CD14-positive monocyte (primary cell): ENCODE measurements around the gene DHPS. TPM values are rescaled to one million over a fixed set of nuclear protein-coding genes. Genes with fewer than 3 reads are reported as not detected.

Experiments
- DNase-seq, 3 donors: peaks; one replicate each; pipeline ENCODE4 v3.0.0-alpha.2; 2011 to 2022
- H2AFZ ChIP-seq: 2 replicates; pipeline ENCODE4 v1.6.0; 2012; ENCODE audit warnings: mild to moderate bottlenecking, low read depth, low read length, inconsistent platforms; ENCODE audit not compliant: insufficient read depth, poor library complexity, severe bottlenecking
- H3K27ac ChIP-seq, 2 donors: 1 replicate in 1 of 2; 2 replicates in 1 of 2; pipeline ENCODE4 v1.5.1; 2012 to 2013; ENCODE audit warnings: low read length in 2 of 2, control low read depth in 1 of 2, inconsistent platforms in 1 of 2, low read depth in 1 of 2, mild to moderate bottlenecking in 1 of 2
- H3K27me3 ChIP-seq, 2 donors: one replicate each; pipeline versions ENCODE4 v1.6.0 to v1.6.1; 2011 to 2013; ENCODE audit warnings: low read length in 2 of 2; ENCODE audit not compliant: control insufficient read depth in 2 of 2, insufficient read depth in 2 of 2
- H3K36me3 ChIP-seq, 2 donors: replicated peaks in 1 of 2; 1 replicate in 1 of 2; 2 replicates in 1 of 2; pipeline versions ENCODE4 v1.5.1 to v1.6.1; 2012 to 2013; ENCODE audit warnings: low read length in 2 of 2, control low read depth in 1 of 2, inconsistent platforms in 1 of 2, mild to moderate bottlenecking in 1 of 2; ENCODE audit not compliant: insufficient read depth in 2 of 2, control insufficient read depth in 1 of 2
- H3K4me1 ChIP-seq, 2 donors: 1 replicate in 1 of 2; 2 replicates in 1 of 2; pipeline versions ENCODE4 v1.5.1 to v1.6.1; 2012 to 2013; ENCODE audit warnings: low read length in 2 of 2, control low read depth in 1 of 2, inconsistent platforms in 1 of 2, mild to moderate bottlenecking in 1 of 2, moderate library complexity in 1 of 2; ENCODE audit not compliant: insufficient read depth in 2 of 2, control insufficient read depth in 1 of 2
- H3K4me2 ChIP-seq: replicated peaks from 2 replicates; pipeline ENCODE3; 2012; ENCODE audit warnings: low read length, moderate library complexity, mild to moderate bottlenecking; ENCODE audit not compliant: poor library complexity, severe bottlenecking; ENCODE audit errors: extremely low read depth
- H3K4me3 ChIP-seq, 3 experiments: fragments of 200-600 bp in 1 of 3; sonication (generic) in 1 of 3; replicated peaks in 1 of 3; 1 replicate in 2 of 3; 2 replicates in 1 of 3; pipeline ENCODE4 v1.5.1; 2011 to 2013; ENCODE audit warnings: low read length in 3 of 3, mild to moderate bottlenecking in 3 of 3, control low read depth in 2 of 3, low read depth in 2 of 3, inconsistent platforms in 1 of 3, moderate library complexity in 1 of 3
- H3K79me2 ChIP-seq: 2 replicates; pipeline ENCODE4 v1.6.0; 2012; ENCODE audit warnings: mild to moderate bottlenecking, control low read depth, inconsistent platforms, low read length, moderate library complexity; ENCODE audit not compliant: insufficient read depth
- H3K9ac ChIP-seq: 2 replicates; pipeline ENCODE4 v1.6.0; 2017; ENCODE audit warnings: low read length, mild to moderate bottlenecking; ENCODE audit not compliant: insufficient read depth, poor library complexity, severe bottlenecking
- H3K9me3 ChIP-seq, 2 donors: replicated peaks in 1 of 2; 1 replicate in 1 of 2; 2 replicates in 1 of 2; pipeline versions ENCODE4 v1.5.1 to v1.6.1; 2012 to 2013; ENCODE audit warnings: low read length in 2 of 2, control low read depth in 1 of 2; ENCODE audit not compliant: control insufficient read depth in 1 of 2, insufficient read depth in 1 of 2
- H4K20me1 ChIP-seq: 2 replicates; pipeline ENCODE4 v1.6.0; 2012; ENCODE audit warnings: mild to moderate bottlenecking, low read length, control low read depth, moderate library complexity; ENCODE audit not compliant: insufficient read depth
- H3K27ac Mint-ChIP-seq, 7 donors: one replicate each; pipeline ENCODE4 v1.8.0; 2020; ENCODE audit warnings: mild to moderate bottlenecking in 7 of 7, mixed read lengths in 7 of 7, moderate library complexity in 6 of 7, inconsistent platforms in 2 of 7
- H3K27me3 Mint-ChIP-seq, 3 donors: one replicate each; pipeline ENCODE4 v1.8.0; 2021 to 2022; ENCODE audit warnings: low read depth in 3 of 3, mild to moderate bottlenecking in 3 of 3, mixed read lengths in 3 of 3, moderate library complexity in 3 of 3, inconsistent platforms in 1 of 3
- H3K36me3 Mint-ChIP-seq, 2 donors: one replicate each; pipeline ENCODE4 v1.8.0; 2020; ENCODE audit warnings: mixed read lengths in 2 of 2, inconsistent platforms in 1 of 2, mild to moderate bottlenecking in 1 of 2
- H3K4me1 Mint-ChIP-seq: one replicate; pipeline ENCODE4 v1.8.0; 2020; ENCODE audit warnings: mild to moderate bottlenecking, mixed read lengths
- H3K4me3 Mint-ChIP-seq, 2 donors: one replicate each; pipeline ENCODE4 v1.8.0; 2020; ENCODE audit warnings: mild to moderate bottlenecking in 2 of 2, mixed read lengths in 2 of 2, moderate library complexity in 1 of 2
- H3K9me3 Mint-ChIP-seq, 7 donors: one replicate each; pipeline ENCODE4 v1.8.0; 2020 to 2022; ENCODE audit warnings: mixed read lengths in 7 of 7, mild to moderate bottlenecking in 6 of 7, moderate library complexity in 6 of 7, inconsistent platforms in 2 of 7
- WGBS: methylation state at CpG from one replicate; pipeline ENCODE4 v1.1.5; 2013; ENCODE audit warnings: missing lambda C conversion rate; ENCODE audit not compliant: insufficient coverage; 5-methylcytosine and 5-hydroxymethylcytosine counted together
- intact Hi-C, 2 donors: fragments of 100-400 bp; cut with micrococcal nuclease; formaldehyde crosslinking; loops; one replicate each; pipeline versions ENCODE4 v1.15.0 to v1.15.1; 2023
- polyA minus RNA-seq: library from RNA; depleted of rRNA, polyadenylated mRNA; stranded (reverse); fragments of >200 nt; gene quantifications from 2 replicates; pipeline ENCODE4 v1.2.3, GENCODE V29; 2012
- polyA plus RNA-seq, 3 donors: library from polyadenylated mRNA; depleted of rRNA in 1 of 3; unstranded in 2 of 3; stranded (reverse) in 1 of 3; fragments of 300-500 nt in 2 of 3; fragments of >200 nt in 1 of 3; fragmentation: Illumina TruSeq in 2 of 3; gene quantifications; 1 replicate in 2 of 3; 2 replicates in 1 of 3; pipeline ENCODE4 v1.2.3, GENCODE V29; 2012 to 2021
- total RNA-seq, 12 experiments: library from RNA in 1 of 12; stranded (reverse) in 1 of 12; fragments of 120-200 nt in 1 of 12; gene quantifications; one replicate each; pipeline ENCODE4 v1.2.4 and lab custom pipeline; 2013 to 2026; ENCODE audit warnings: mixed read lengths in 6 of 12, inconsistent platforms in 1 of 12
- TF ChIP-seq, protein P1 (sequence below): fragments of 200-600 bp; IDR thresholded peaks from one replicate; pipeline ENCODE4 v1.8.0; 2022; ENCODE audit warnings: antibody characterized with exemption, mild to moderate bottlenecking

Gene DHPS
- 75.2 TPM for total RNA-seq (2013)
- 100 to 1,000 TPM in 1 of 3 donors, 10 to 100 TPM in 2; 51.0 to 130 (median 53.4) TPM for polyA plus RNA-seq
- 34.9 and 44.3 TPM in 2 replicates for polyA minus RNA-seq
- total RNA-seq (lab: John Stamatoyannopoulos, UW), result 0.17 to 2.7 (median 1.2) reads per million in 11 experiments

DNA sequence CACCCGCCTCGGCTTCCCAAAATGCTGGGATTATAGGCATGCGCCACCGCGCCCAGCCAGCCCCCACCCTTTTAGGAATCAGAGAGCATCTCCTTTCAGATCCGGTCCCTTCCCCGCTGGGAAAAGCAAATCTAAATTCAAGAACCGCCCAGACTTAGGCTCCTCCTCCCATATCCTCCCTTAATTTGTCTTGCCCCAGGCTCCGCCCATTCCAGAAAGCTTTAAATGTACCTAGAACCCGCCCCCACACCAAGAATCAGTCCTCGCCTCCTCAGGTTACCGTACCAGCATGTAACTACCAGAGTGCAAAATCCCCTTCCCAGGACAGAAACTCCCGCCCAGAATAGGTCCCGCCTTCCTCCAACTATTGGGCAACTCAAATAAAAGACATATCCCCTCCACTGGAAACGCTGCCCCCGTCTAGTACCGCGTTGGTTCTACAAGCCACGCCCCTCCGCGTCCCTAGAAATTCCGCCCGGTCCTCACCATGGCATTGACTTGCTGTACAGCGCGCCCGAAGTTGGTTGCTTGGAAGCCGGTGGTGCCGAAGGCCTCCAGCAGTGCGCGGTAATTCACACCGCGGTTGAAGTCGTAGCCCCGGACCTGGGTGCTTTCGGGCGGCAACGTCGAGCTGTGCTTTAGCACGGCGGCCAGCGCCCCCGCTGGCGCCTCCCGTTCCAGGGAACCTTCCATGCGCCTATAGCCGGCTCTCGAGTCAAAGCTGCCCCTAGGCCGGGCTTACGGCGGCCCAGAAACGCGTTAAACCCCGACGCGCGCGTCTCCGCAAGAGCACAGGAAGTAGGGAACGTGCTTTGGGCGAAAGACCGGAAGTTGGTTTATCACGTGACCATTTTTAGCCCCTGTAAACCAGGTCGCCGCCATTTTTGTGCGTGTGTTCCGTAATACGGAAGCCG lies at the start of gene DHPS:
TSS of gene DHPS (minus strand) at position 807 of the 914 bp plus-strand sequence. CDS start at position 693, 114 bp downstream.
- Histone ChIP-seq H2AFZ (peak within 1 kb of the TSS; percentile 94), H3K4me1 (peaks cover 16 to 25% of the 10 kb centered on the region in 2 donors), H3K4me3 (peak within 1 kb of the TSS; percentile 70 to 88 (median 70)), H3K27me3 (no peaks in the 10 kb centered on the region), H3K27ac (peak within 1 kb of the TSS; percentile 93 to 94), H3K9me3 (no peaks in the 10 kb centered on the region), H3K79me2 (peaks cover 16% of the 10 kb centered on the region), H3K36me3 (peaks cover 28 to 38% of the 10 kb centered on the region in 2 donors), H4K20me1 (peaks cover 29% of the 10 kb centered on the region), H3K4me2 (peak within 1 kb of the TSS; percentile 90), H3K9ac (peak within 1 kb of the TSS; percentile 79)
- WGBS, result under 1% methylated on average over 61 of the region's 68 CpGs
- H3K4me1 Mint-ChIP-seq, result peaks cover 19% of the 10 kb centered on the region
- peak within 1 kb of the TSS; percentile 93 to 99 (median 97) for H3K27ac Mint-ChIP-seq
- peaks cover 0 to 6% (median 0%) of the 10 kb centered on the region in 3 donors for H3K27me3 Mint-ChIP-seq
- no peaks in the 10 kb centered on the region for H3K9me3 Mint-ChIP-seq
- intact Hi-C loops, result loop anchor here in 1 of 2 donors (2.0 to 5.0 kb wide), 2 partner anchors 17 to 56 kb away; partner anchors contain the start of gene GET3
- DNase-seq, result peak; percentile 97 to 99 (median 98)
- peaks cover 31 to 38% of the 10 kb centered on the region in 2 donors for H3K36me3 Mint-ChIP-seq
- H3K4me3 Mint-ChIP-seq, result peak within 1 kb of the TSS; percentile 96 to 98
- TF ChIP-seq, protein P1, sequence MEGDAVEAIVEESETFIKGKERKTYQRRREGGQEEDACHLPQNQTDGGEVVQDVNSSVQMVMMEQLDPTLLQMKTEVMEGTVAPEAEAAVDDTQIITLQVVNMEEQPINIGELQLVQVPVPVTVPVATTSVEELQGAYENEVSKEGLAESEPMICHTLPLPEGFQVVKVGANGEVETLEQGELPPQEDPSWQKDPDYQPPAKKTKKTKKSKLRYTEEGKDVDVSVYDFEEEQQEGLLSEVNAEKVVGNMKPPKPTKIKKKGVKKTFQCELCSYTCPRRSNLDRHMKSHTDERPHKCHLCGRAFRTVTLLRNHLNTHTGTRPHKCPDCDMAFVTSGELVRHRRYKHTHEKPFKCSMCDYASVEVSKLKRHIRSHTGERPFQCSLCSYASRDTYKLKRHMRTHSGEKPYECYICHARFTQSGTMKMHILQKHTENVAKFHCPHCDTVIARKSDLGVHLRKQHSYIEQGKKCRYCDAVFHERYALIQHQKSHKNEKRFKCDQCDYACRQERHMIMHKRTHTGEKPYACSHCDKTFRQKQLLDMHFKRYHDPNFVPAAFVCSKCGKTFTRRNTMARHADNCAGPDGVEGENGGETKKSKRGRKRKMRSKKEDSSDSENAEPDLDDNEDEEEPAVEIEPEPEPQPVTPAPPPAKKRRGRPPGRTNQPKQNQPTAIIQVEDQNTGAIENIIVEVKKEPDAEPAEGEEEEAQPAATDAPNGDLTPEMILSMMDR, result no peak

DNA sequence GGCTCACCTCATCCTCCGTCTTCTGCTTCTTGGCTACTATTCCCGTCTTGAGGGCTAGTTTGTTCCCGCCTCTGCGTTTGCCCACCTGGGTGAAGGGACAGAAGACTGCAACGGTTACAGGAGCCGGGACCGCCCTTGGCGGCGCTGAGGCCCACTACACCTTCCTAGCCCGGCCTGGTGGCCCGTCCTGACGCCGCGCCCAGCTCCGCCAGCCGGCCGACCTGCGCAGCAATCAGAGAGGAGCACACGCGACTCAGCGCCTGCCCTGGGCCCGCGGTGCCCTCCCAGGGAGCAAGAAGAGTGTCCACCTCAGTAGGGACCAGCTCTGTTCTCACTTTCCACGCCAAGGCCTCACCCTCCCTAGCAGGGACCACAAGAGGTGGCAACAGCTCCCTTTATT lies 49.7 kb upstream of the DHPS start:
- no peak for DNase-seq
- H3K36me3 ChIP-seq, result peaks cover 32 to 42% of the 10 kb centered on the region in 2 donors
- no peaks in the 10 kb centered on the region for H3K9me3 ChIP-seq
- Mint-ChIP-seq H3K27me3 (peaks cover 0 to 4% (median 2%) of the 10 kb centered on the region in 3 donors), H3K4me3 (no peak overlapping the region), H3K36me3 (peaks cover 26 to 49% of the 10 kb centered on the region in 2 donors), H3K4me1 (peaks cover 37% of the 10 kb centered on the region), H3K9me3 (peaks cover 0 to 2% (median 0%) of the 10 kb centered on the region in 7 donors), H3K27ac (no peak overlapping the region)
- peaks cover 32 to 48% of the 10 kb centered on the region in 2 donors for H3K4me1 ChIP-seq
- TF ChIP-seq, protein P1, result no peak
- no peak overlapping the region for H3K4me3 ChIP-seq
- peaks cover 57% of the 10 kb centered on the region for H3K79me2 ChIP-seq
- intact Hi-C loops, result no loop called here
- H3K27me3 ChIP-seq, result no peaks in the 10 kb centered on the region
- no peak overlapping the region for H3K27ac ChIP-seq
- H3K9ac ChIP-seq, result no peak overlapping the region
- no peak overlapping the region for H3K4me2 ChIP-seq
- H2AFZ ChIP-seq, result no peak overlapping the region
- WGBS, result 97% methylated on average over 23 of the region's 24 CpGs
- H4K20me1 ChIP-seq, result peaks cover 54% of the 10 kb centered on the region
